H1 (cell line): ENCODE measurements around the gene HARS1. TPM values are rescaled to one million over a fixed set of nuclear protein-coding genes. Genes with fewer than 3 reads are reported as not detected.

ENCODE experiments used
- CTCF ChIA-PET: fragments of 300-600 bp; sonication (Branson Sonifier 250); formaldehyde crosslinking; loops from one replicate; lab custom pipeline; 2021; ENCODE audit not compliant: partially characterized antibody; lab: Charles Lee
- POLR2A ChIA-PET: fragments of 300-600 bp; sonication (Branson Sonifier 250); formaldehyde crosslinking; loops from one replicate; lab custom pipeline; 2021; ENCODE audit warnings: inconsistent platforms; ENCODE audit not compliant: partially characterized antibody; lab: Charles Lee
- DNase-seq, 2 experiments: peaks; one replicate each; pipeline versions ENCODE4 v3.0.0 to v3.0.0-alpha.2; 2010 to 2022; ENCODE audit warnings: low spot score in 2 of 2, low read depth in 1 of 2, mixed read lengths in 1 of 2
- FAIRE-seq: peaks from 2 replicates; lab custom pipeline; 2011; peaks lifted over from hg19 to GRCh38; lab: Jason Lieb, UNC
- H2AFZ ChIP-seq: 2 replicates; pipeline ENCODE4 v1.8.1; 2012; ENCODE audit warnings: low read length, inconsistent platforms
- H2AK5ac ChIP-seq: 2 replicates; pipeline ENCODE4 v1.6.1; 2013; ENCODE audit warnings: low read depth, low read length
- H2BK120ac ChIP-seq: replicated peaks from 2 replicates; pipeline ENCODE3; 2013; ENCODE audit warnings: low read depth, low read length, inconsistent platforms
- H2BK12ac ChIP-seq: 2 replicates; pipeline ENCODE4 v1.6.1; 2013; ENCODE audit warnings: low read depth, low read length
- H2BK15ac ChIP-seq: 2 replicates; pipeline ENCODE4 v1.6.1; 2013; ENCODE audit warnings: low read length
- H2BK20ac ChIP-seq: 2 replicates; pipeline ENCODE4 v1.6.1; 2013; ENCODE audit warnings: low read length
- H2BK5ac ChIP-seq: 2 replicates; pipeline ENCODE4 v1.6.1; 2013; ENCODE audit warnings: low read depth, low read length
- H3K14ac ChIP-seq: 2 replicates; pipeline ENCODE4 v1.6.1; 2013; ENCODE audit warnings: inconsistent platforms; ENCODE audit not compliant: insufficient read length
- H3K18ac ChIP-seq: 2 replicates; pipeline ENCODE4 v1.6.1; 2013; ENCODE audit warnings: low read length; ENCODE audit errors: extremely low read depth
- H3K23ac ChIP-seq: 2 replicates; pipeline ENCODE4 v1.6.1; 2013; ENCODE audit warnings: inconsistent platforms; ENCODE audit not compliant: insufficient read length
- H3K23me2 ChIP-seq: 2 replicates; pipeline ENCODE4 v1.6.1; 2013; ENCODE audit warnings: low read depth, low read length
- H3K27ac ChIP-seq: 2 replicates; pipeline ENCODE4 v1.6.1; 2011; ENCODE audit warnings: low read depth, low read length, inconsistent platforms
- H3K27me3 ChIP-seq, 4 experiments: replicated peaks in 1 of 4; 1 replicate in 1 of 4; 2 replicates in 3 of 4; pipeline versions ENCODE4 v1.6.1 to v1.8.1; 2011 to 2013; ENCODE audit warnings: low read length in 3 of 4, mild to moderate bottlenecking in 3 of 4, inconsistent platforms in 2 of 4, mixed read lengths in 2 of 4, moderate library complexity in 1 of 4; ENCODE audit not compliant: control insufficient read depth in 3 of 4, insufficient read depth in 3 of 4; ENCODE audit errors: extremely low read depth in 1 of 4
- H3K36me3 ChIP-seq, 4 experiments: 2 replicates each; pipeline versions ENCODE4 v1.6.1 to v1.8.1; 2011 to 2013; ENCODE audit warnings: mild to moderate bottlenecking in 4 of 4, low read length in 3 of 4, moderate library complexity in 2 of 4, control low read depth in 1 of 4, inconsistent platforms in 1 of 4; ENCODE audit not compliant: insufficient read depth in 4 of 4, control insufficient read depth in 2 of 4
- H3K4ac ChIP-seq: replicated peaks from 2 replicates; pipeline ENCODE3; 2013; ENCODE audit warnings: low read length, low read depth, mixed read lengths, inconsistent platforms; ENCODE audit not compliant: insufficient read length
- H3K4me1 ChIP-seq, 4 experiments: replicated peaks in 1 of 4; 1 replicate in 1 of 4; 2 replicates in 3 of 4; pipeline versions ENCODE4 v1.6.1 to v1.8.1; 2011 to 2013; ENCODE audit warnings: low read length in 3 of 4, inconsistent platforms in 2 of 4, mixed read lengths in 1 of 4; ENCODE audit not compliant: insufficient read depth in 4 of 4, control insufficient read depth in 3 of 4
- H3K4me2 ChIP-seq, 2 experiments: 2 replicates each; pipeline versions ENCODE4 v1.6.1 to v1.8.1; 2011 to 2013; ENCODE audit warnings: low read depth in 2 of 2, low read length in 2 of 2, control low read depth in 1 of 2, inconsistent platforms in 1 of 2, mild to moderate bottlenecking in 1 of 2; ENCODE audit not compliant: insufficient read depth in 1 of 2
- H3K4me3 ChIP-seq, 4 experiments: fragments of 200-600, 300-600 bp in 1 of 4; sonication (generic), shearing (Covaris generic), sonication (Bioruptor Twin) in 1 of 4; 2 replicates each; pipeline versions ENCODE4 v1.5.1 to v1.8.1; 2011 to 2016; ENCODE audit warnings: low read length in 4 of 4, low read depth in 3 of 4, control low read depth in 2 of 4, inconsistent platforms in 2 of 4, mild to moderate bottlenecking in 2 of 4, mixed read lengths in 1 of 4, moderate library complexity in 1 of 4; ENCODE audit not compliant: insufficient read depth in 2 of 4; ENCODE audit errors: extremely low read depth in 1 of 4
- H3K56ac ChIP-seq: replicated peaks from 2 replicates; pipeline ENCODE3; 2013; ENCODE audit warnings: low read depth, mild to moderate bottlenecking, mixed read lengths, low read length, inconsistent platforms; ENCODE audit not compliant: insufficient read length
- H3K79me1 ChIP-seq: 2 replicates; pipeline ENCODE4 v1.6.1; 2013; ENCODE audit warnings: low read depth, low read length, control low read depth
- H3K79me2 ChIP-seq, 2 experiments: 2 replicates each; pipeline versions ENCODE4 v1.6.1 to v1.8.1; 2012 to 2013; ENCODE audit warnings: low read length in 2 of 2, mild to moderate bottlenecking in 2 of 2, inconsistent platforms in 1 of 2; ENCODE audit not compliant: insufficient read depth in 2 of 2, control insufficient read depth in 1 of 2
- H3K9ac ChIP-seq, 4 experiments: replicated peaks in 1 of 4; 1 replicate in 1 of 4; 2 replicates in 3 of 4; pipeline versions ENCODE4 v1.6.1 to v1.8.1; 2011 to 2013; ENCODE audit warnings: low read depth in 3 of 4, low read length in 3 of 4, control low read depth in 2 of 4, mild to moderate bottlenecking in 2 of 4, moderate library complexity in 2 of 4, inconsistent platforms in 1 of 4; ENCODE audit errors: extremely low read depth in 1 of 4
- H3K9me3 ChIP-seq, 2 experiments: 2 replicates each; pipeline versions ENCODE4 v1.6.1 to v1.8.1; 2012 to 2013; ENCODE audit warnings: mild to moderate bottlenecking in 2 of 2, moderate library complexity in 2 of 2, control low read depth in 1 of 2, inconsistent platforms in 1 of 2, low read depth in 1 of 2, low read length in 1 of 2, mixed read lengths in 1 of 2; ENCODE audit not compliant: insufficient read depth in 2 of 2
- H4K20me1 ChIP-seq, 2 experiments: replicated peaks in 1 of 2; 2 replicates each; pipeline versions ENCODE3 to v1.8.1; 2011 to 2013; ENCODE audit warnings: inconsistent platforms in 2 of 2, low read length in 2 of 2, mild to moderate bottlenecking in 1 of 2; ENCODE audit not compliant: insufficient read depth in 2 of 2, control insufficient read depth in 1 of 2
- H4K5ac ChIP-seq: 2 replicates; pipeline ENCODE4 v1.6.1; 2013; ENCODE audit warnings: low read length, low read depth, mixed read lengths, inconsistent platforms; ENCODE audit not compliant: insufficient read length
- H4K8ac ChIP-seq: 2 replicates; pipeline ENCODE4 v1.8.0; 2013; ENCODE audit warnings: mild to moderate bottlenecking, moderate library complexity, low read length, inconsistent platforms; ENCODE audit not compliant: insufficient read depth; ENCODE audit errors: extremely low read depth
- H4K91ac ChIP-seq: replicated peaks from 2 replicates; pipeline ENCODE3; 2013; ENCODE audit warnings: low read length, mixed read lengths, inconsistent platforms; ENCODE audit not compliant: insufficient read length
- ATF3 ChIP-seq: IDR thresholded peaks from 2 replicates; pipeline ENCODE4 v1.6.1; 2011; ENCODE audit warnings: low read depth, mild to moderate bottlenecking, low read length; ENCODE audit not compliant: insufficient read depth
- CBX5 ChIP-seq: fragments of 300-800, 300-1000 bp; sonication (generic); IDR thresholded peaks from 2 replicates; pipeline ENCODE4 v1.7.1; 2016; ENCODE audit warnings: antibody characterized with exemption, low read length, low read depth
- CHD1 ChIP-seq: IDR thresholded peaks from 2 replicates; pipeline ENCODE4 v1.6.1; 2012; ENCODE audit warnings: low read depth, low read length, improper control_type of control experiment
- CTCF ChIP-seq, 3 experiments: IDR thresholded peaks; 1 replicate in 2 of 3; 2 replicates in 1 of 3; pipeline versions ENCODE4 v1.5.1 to v1.6.1; 2011; ENCODE audit warnings: low read length in 3 of 3, mild to moderate bottlenecking in 3 of 3, inconsistent platforms in 2 of 3, low read depth in 1 of 3, moderate library complexity in 1 of 3; ENCODE audit not compliant: insufficient read depth in 1 of 3; ENCODE audit errors: control extremely low read depth in 1 of 3
- MAX ChIP-seq: IDR thresholded peaks from 2 replicates; pipeline ENCODE4 v1.6.1; 2012; ENCODE audit warnings: inconsistent platforms
- PHF8 ChIP-seq: fragments of 200-600 bp; sonication (generic); conservative IDR thresholded peaks from 2 replicates; pipeline ENCODE4 v1.7.1; 2012; ENCODE audit warnings: low read depth, mild to moderate bottlenecking, inconsistent platforms, low read length, moderate library complexity
- SIRT6 ChIP-seq: IDR thresholded peaks from one replicate; pipeline ENCODE4 v1.7.1; 2012; ENCODE audit warnings: low read length, inconsistent platforms
- SP2 ChIP-seq: IDR thresholded peaks from 2 replicates; pipeline ENCODE4 v1.6.1; 2012; ENCODE audit warnings: mild to moderate bottlenecking, low read length, inconsistent platforms
- SUZ12 ChIP-seq: fragments of 200-600 bp; sonication (generic); IDR thresholded peaks from 2 replicates; pipeline ENCODE4 v1.6.1; 2012; ENCODE audit warnings: mild to moderate bottlenecking, inconsistent platforms, low read length, moderate library complexity, mixed read lengths
- YY1 ChIP-seq: IDR thresholded peaks from 2 replicates; pipeline ENCODE4 v1.6.1; 2011; ENCODE audit warnings: low read depth, mild to moderate bottlenecking, low read length
- ZNF274 ChIP-seq: IDR thresholded peaks from 2 replicates; pipeline ENCODE4 v1.7.0; 2012; ENCODE audit warnings: low read length, borderline replicate concordance; ENCODE audit errors: extremely low read depth
- WGBS, 2 experiments: shearing (Covaris generic) in 1 of 2; methylation state at CpG; one replicate each; pipeline versions ENCODE4 v1.1.6 to v1.1.7; 2013 to 2015; ENCODE audit warnings: low lambda C conversion rate in 2 of 2, mixed read lengths in 2 of 2, inconsistent platforms in 1 of 2, low coverage in 1 of 2, missing lambda C conversion rate in 1 of 2; ENCODE audit not compliant: insufficient replicate concordance in 2 of 2, insufficient coverage in 1 of 2, insufficient read length in 1 of 2; ENCODE audit errors: extremely low coverage in 1 of 2, missing lambda C conversion rate in 1 of 2; 5-methylcytosine and 5-hydroxymethylcytosine counted together
- polyA plus RNA-seq, 7 experiments: library from polyadenylated mRNA; depleted of rRNA in 3 of 7; stranded (reverse) in 5 of 7; unstranded in 2 of 7; fragments of >200 nt in 5 of 7; fragments of 200-250 nt in 2 of 7; gene quantifications; 1 replicate in 5 of 7; 2 replicates in 1 of 7; 4 replicates in 1 of 7; pipeline versions ENCODE4 v1.2.1 to v1.2.3, GENCODE V29; 2011 to 2013; ENCODE audit warnings: missing spikeins in 2 of 7, mixed read lengths in 2 of 7
- total RNA-seq: library from RNA; stranded (reverse); fragmentation: NEBNext Ultra II Directional; extraction: Animal tissue kit (Norgen Biotek cat#: 25700); gene quantifications from 2 replicates; pipeline ENCODE4 v1.2.1, GENCODE V29; 2021

Gene HARS1
- total and polyA plus RNA-seq, 2 of the 8 experiments (the other 6 are each of a cell fraction or from before 2014, with no cell fraction given) = 27.8 to 56.8 TPM

- POLR2A ChIA-PET = no interaction called here
- no peak overlapping the region for H3K4ac ChIP-seq
- no peaks in the 10 kb centered on the region for H3K27me3 ChIP-seq
- H4K91ac ChIP-seq = no peak overlapping the region
- 91% methylated on average over 1 of the region's 1 CpG; no CpG with 5 or more reads in 1 of the 2 experiments for WGBS, 2 experiments
- no peak overlapping the region for H4K8ac ChIP-seq
- H3K18ac ChIP-seq = no peak overlapping the region
- H3K27ac ChIP-seq = no peak overlapping the region
- CTCF ChIA-PET = no interaction called here
- DNase-seq (no peak), FAIRE-seq (no peak)
- H2BK15ac ChIP-seq = no peak overlapping the region
- no peak overlapping the region for H3K4me3 ChIP-seq
- no peaks in the 10 kb centered on the region for H3K9me3 ChIP-seq
- no peaks in the 10 kb centered on the region for H3K36me3 ChIP-seq
- H2AK5ac ChIP-seq = no peak overlapping the region
- no peak overlapping the region for H2AFZ ChIP-seq
- H4K5ac ChIP-seq = no peak overlapping the region
- H3K9ac ChIP-seq = no peak overlapping the region
- no peak overlapping the region for H2BK5ac ChIP-seq
- no peak overlapping the region for H2BK120ac ChIP-seq
- no peak overlapping the region for H3K56ac ChIP-seq
- H3K79me1 ChIP-seq = no peaks in the 10 kb centered on the region
- H2BK12ac ChIP-seq = no peak overlapping the region
- H3K23me2 ChIP-seq = peaks cover 5% of the 10 kb centered on the region; the same call in 1 of the 2 replicates
- H3K23ac ChIP-seq = no peak overlapping the region
- no peak overlapping the region for H3K4me2 ChIP-seq
- no peaks in the 10 kb centered on the region for H3K79me2 ChIP-seq
- H3K14ac ChIP-seq = no peak overlapping the region
- no peaks in the 10 kb centered on the region for H3K4me1 ChIP-seq
- H4K20me1 ChIP-seq = no peaks in the 10 kb centered on the region
- no peak overlapping the region for H2BK20ac ChIP-seq
- TF ChIP-seq ATF3 (no peak), CBX5 (no peak), CTCF (IDR thresholded peaks at IDR 0.05; ENCODE audit: control extremely low read depth in 1 of 3, insufficient read depth in 1 of 3, low read depth in 1 of 3, low read length in 3 of 3) (no peak), MAX (no peak), ZNF274 (no peak), SUZ12 (no peak), PHF8 (no peak), YY1 (no peak), CHD1 (no peak), SIRT6 (no peak), SP2 (no peak)
These were observed 22.5 kb upstream of the HARS1 start for GRCh38 chr5:140713562-140714094.
